HEK293 (cell line): ENCODE results near the gene MRTFB.
A peak's percentile ranks its signal among the peaks of the same experiment; 100 is the strongest.

ENCODE experiments used
- BCL11A ChIP-seq: fragments of 450-650 bp; formaldehyde crosslinking; IDR thresholded peaks from 2 replicates; pipeline ENCODE4 v1.5.1; 2016; ENCODE audit warnings: low read depth, missing biosample characterization, missing genetic modification characterization
- HIC1 ChIP-seq: fragments of 450-650 bp; formaldehyde crosslinking; IDR thresholded peaks from 2 replicates; pipeline ENCODE4 v1.5.1; 2016; ENCODE audit warnings: missing biosample characterization, missing genetic modification characterization
- KLF1 ChIP-seq: fragments of 450-650 bp; formaldehyde crosslinking; IDR thresholded peaks from 2 replicates; pipeline ENCODE4 v1.5.1; 2016; ENCODE audit warnings: missing biosample characterization, missing genetic modification characterization
- SCRT2 ChIP-seq: fragments of 450-650 bp; formaldehyde crosslinking; IDR thresholded peaks from 2 replicates; pipeline ENCODE4 v1.5.1; 2016; ENCODE audit warnings: missing biosample characterization, missing genetic modification characterization
- TRIM28 ChIP-seq: IDR thresholded peaks from 2 replicates; pipeline ENCODE4 v1.6.1; 2011; ENCODE audit warnings: low read length, control low read depth, borderline replicate concordance
- ZBTB11 ChIP-seq: fragments of 450-650 bp; formaldehyde crosslinking; conservative IDR thresholded peaks from 2 replicates; pipeline ENCODE4 v1.5.1; 2016; ENCODE audit warnings: low read depth, missing biosample characterization, missing genetic modification characterization
- ZNF174 ChIP-seq: fragments of 450-650 bp; formaldehyde crosslinking; IDR thresholded peaks from 2 replicates; pipeline ENCODE4 v1.5.0; 2017; ENCODE audit warnings: missing biosample characterization, mild to moderate bottlenecking, missing genetic modification characterization
- ZNF24 ChIP-seq: fragments of 450-650 bp; formaldehyde crosslinking; IDR thresholded peaks from 2 replicates; pipeline ENCODE4 v1.5.1; 2016; ENCODE audit warnings: missing biosample characterization, missing genetic modification characterization
- ZNF37A ChIP-seq: fragments of 450-650 bp; IDR thresholded peaks from 2 replicates; pipeline ENCODE4 v1.5.1; 2018; ENCODE audit warnings: missing biosample characterization, missing genetic modification characterization
- ZNF514 ChIP-seq: fragments of 450-650 bp; formaldehyde crosslinking; IDR thresholded peaks from 2 replicates; pipeline ENCODE4 v1.5.1; 2016; ENCODE audit warnings: missing biosample characterization, missing genetic modification characterization
- ZNF518A ChIP-seq: fragments of 450-650 bp; formaldehyde crosslinking; conservative IDR thresholded peaks from 2 replicates; pipeline ENCODE4 v1.5.1; 2016; ENCODE audit warnings: low read depth, missing biosample characterization, missing genetic modification characterization
- ZNF544 ChIP-seq: fragments of 450-650 bp; formaldehyde crosslinking; IDR thresholded peaks from 2 replicates; pipeline ENCODE4 v1.5.0; 2017; ENCODE audit warnings: missing biosample characterization, missing genetic modification characterization
- ZNF658 ChIP-seq: fragments of 450-650 bp; formaldehyde crosslinking; IDR thresholded peaks from 2 replicates; pipeline ENCODE4; 2016; ENCODE audit warnings: missing biosample characterization, missing genetic modification characterization
- ZNF791 ChIP-seq: fragments of 450-650 bp; formaldehyde crosslinking; IDR thresholded peaks from 2 replicates; pipeline ENCODE4 v1.5.1; 2016; ENCODE audit warnings: missing biosample characterization, missing genetic modification characterization
- TF ChIP-seq, protein P1 (sequence below): fragments of 450-650 bp; formaldehyde crosslinking; IDR thresholded peaks from 2 replicates; pipeline ENCODE4 v1.5.1; 2016; ENCODE audit warnings: missing biosample characterization, missing genetic modification characterization
- TF ChIP-seq, protein P2 (sequence below): fragments of 450-650 bp; formaldehyde crosslinking; IDR thresholded peaks from 2 replicates; pipeline ENCODE4 v1.5.1; 2016; ENCODE audit warnings: missing biosample characterization, missing genetic modification characterization, borderline replicate concordance
- TF ChIP-seq, protein P3 (sequence below): fragments of 450-650 bp; formaldehyde crosslinking; IDR thresholded peaks from 2 replicates; pipeline ENCODE4 v1.5.1; 2017; ENCODE audit warnings: missing biosample characterization, missing genetic modification characterization
- TF ChIP-seq, protein P4 (sequence below): fragments of 450-650 bp; formaldehyde crosslinking; IDR thresholded peaks from 2 replicates; pipeline ENCODE4 v1.5.1; 2017; ENCODE audit warnings: missing biosample characterization, missing genetic modification characterization
- TF ChIP-seq, protein P5 (sequence below): fragments of 450-650 bp; formaldehyde crosslinking; optimal IDR thresholded peaks from 2 replicates; pipeline ENCODE3; 2016; ENCODE audit warnings: missing biosample characterization, mild to moderate bottlenecking, missing genetic modification characterization

The MRTFB gene

DNA sequence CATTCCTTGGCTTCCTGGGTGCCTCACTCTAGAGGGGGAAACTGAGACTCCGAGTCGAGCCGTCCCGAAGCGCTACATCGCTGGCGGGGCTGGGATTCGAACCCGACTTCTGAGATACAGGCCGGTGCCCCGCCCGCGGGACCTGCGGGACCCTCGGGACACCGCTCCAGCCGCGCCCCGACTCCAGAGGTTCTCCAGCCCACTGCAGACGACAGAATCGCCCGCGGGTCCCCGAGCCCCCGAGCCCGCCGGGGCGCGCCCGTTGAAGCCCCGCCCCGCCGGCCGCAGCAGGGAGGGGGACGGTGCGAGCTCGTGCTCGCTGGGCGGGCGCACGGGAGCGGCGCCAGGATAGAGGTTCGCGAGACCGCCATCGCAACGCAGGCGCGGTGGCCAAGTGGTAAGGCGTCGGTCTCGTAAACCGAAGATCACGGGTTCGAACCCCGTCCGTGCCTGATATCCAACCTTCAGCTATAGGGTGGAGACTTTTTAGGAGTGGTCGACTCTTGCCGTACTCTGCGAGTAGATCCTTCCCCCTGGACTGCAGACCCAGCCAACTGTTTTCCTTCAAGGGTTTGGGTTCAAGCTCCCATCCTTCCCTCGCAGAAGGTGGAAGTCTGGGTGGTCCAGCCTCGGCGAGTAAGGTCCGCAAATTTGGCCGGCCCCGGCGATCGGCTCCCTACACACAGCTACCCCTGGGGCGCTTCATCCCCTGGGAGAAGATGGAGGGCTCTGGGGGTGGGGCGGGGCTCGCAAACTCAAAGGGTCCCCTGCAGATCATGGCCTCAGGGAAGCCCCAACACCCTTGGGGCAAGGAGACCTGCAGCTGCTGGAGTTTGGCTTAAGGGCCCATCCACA, 214.6 kb downstream of the MRTFB start (continued):
- TF ChIP-seq, protein P1, sequence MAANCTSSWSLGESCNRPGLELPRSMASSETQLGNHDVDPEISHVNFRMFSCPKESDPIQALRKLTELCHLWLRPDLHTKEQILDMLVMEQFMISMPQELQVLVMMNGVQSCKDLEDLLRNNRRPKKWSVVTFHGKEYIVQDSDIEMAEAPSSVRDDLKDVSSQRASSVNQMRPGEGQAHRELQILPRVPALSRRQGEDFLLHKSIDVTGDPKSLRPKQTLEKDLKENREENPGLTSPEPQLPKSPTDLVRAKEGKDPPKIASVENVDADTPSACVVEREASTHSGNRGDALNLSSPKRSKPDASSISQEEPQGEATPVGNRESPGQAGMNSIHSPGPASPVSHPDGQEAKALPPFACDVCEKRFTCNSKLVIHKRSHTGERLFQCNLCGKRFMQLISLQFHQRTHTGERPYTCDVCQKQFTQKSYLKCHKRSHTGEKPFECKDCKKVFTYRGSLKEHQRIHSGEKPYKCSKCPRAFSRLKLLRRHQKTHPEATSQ, result no peak
- TF ChIP-seq ZNF518A (tag by site-specific recombination), result no peak
- TF ChIP-seq, protein P2, sequence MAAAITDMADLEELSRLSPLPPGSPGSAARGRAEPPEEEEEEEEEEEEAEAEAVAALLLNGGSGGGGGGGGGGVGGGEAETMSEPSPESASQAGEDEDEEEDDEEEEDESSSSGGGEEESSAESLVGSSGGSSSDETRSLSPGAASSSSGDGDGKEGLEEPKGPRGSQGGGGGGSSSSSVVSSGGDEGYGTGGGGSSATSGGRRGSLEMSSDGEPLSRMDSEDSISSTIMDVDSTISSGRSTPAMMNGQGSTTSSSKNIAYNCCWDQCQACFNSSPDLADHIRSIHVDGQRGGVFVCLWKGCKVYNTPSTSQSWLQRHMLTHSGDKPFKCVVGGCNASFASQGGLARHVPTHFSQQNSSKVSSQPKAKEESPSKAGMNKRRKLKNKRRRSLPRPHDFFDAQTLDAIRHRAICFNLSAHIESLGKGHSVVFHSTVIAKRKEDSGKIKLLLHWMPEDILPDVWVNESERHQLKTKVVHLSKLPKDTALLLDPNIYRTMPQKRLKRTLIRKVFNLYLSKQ (tag by site-specific recombination), result no peak
- TF ChIP-seq ZBTB11 (tag by site-specific recombination), result no peak; the same call in 1 of the 2 replicates
- TF ChIP-seq TRIM28, result peak; percentile 62; the same call in 1 of the 2 replicates
- TF ChIP-seq, protein P3, sequence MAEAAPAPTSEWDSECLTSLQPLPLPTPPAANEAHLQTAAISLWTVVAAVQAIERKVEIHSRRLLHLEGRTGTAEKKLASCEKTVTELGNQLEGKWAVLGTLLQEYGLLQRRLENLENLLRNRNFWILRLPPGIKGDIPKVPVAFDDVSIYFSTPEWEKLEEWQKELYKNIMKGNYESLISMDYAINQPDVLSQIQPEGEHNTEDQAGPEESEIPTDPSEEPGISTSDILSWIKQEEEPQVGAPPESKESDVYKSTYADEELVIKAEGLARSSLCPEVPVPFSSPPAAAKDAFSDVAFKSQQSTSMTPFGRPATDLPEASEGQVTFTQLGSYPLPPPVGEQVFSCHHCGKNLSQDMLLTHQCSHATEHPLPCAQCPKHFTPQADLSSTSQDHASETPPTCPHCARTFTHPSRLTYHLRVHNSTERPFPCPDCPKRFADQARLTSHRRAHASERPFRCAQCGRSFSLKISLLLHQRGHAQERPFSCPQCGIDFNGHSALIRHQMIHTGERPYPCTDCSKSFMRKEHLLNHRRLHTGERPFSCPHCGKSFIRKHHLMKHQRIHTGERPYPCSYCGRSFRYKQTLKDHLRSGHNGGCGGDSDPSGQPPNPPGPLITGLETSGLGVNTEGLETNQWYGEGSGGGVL (tag by site-specific recombination), result peak; percentile 37
- TF ChIP-seq KLF1 (tag by site-specific recombination), result peak; percentile 62
- no peak for TF ChIP-seq ZNF791 (tag by site-specific recombination)
- TF ChIP-seq HIC1 (tag by site-specific recombination), result no peak
- no peak for TF ChIP-seq ZNF514 (tag by site-specific recombination)
- TF ChIP-seq, protein P4, sequence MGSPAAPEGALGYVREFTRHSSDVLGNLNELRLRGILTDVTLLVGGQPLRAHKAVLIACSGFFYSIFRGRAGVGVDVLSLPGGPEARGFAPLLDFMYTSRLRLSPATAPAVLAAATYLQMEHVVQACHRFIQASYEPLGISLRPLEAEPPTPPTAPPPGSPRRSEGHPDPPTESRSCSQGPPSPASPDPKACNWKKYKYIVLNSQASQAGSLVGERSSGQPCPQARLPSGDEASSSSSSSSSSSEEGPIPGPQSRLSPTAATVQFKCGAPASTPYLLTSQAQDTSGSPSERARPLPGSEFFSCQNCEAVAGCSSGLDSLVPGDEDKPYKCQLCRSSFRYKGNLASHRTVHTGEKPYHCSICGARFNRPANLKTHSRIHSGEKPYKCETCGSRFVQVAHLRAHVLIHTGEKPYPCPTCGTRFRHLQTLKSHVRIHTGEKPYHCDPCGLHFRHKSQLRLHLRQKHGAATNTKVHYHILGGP (tag by site-specific recombination), result no peak
- no peak for TF ChIP-seq SCRT2 (tag by site-specific recombination)
- TF ChIP-seq ZNF174 (tag by site-specific recombination), result no peak
- TF ChIP-seq ZNF544 (tag by site-specific recombination), result no peak
- TF ChIP-seq, protein P5, sequence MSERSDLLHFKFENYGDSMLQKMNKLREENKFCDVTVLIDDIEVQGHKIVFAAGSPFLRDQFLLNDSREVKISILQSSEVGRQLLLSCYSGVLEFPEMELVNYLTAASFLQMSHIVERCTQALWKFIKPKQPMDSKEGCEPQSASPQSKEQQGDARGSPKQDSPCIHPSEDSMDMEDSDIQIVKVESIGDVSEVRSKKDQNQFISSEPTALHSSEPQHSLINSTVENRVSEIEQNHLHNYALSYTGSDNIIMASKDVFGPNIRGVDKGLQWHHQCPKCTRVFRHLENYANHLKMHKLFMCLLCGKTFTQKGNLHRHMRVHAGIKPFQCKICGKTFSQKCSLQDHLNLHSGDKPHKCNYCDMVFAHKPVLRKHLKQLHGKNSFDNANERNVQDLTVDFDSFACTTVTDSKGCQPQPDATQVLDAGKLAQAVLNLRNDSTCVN (tag by site-specific recombination), result peak; percentile 92
- TF ChIP-seq ZNF658 (tag by site-specific recombination), result no peak
- TF ChIP-seq ZNF24 (tag by site-specific recombination), result peak; percentile 66
- TF ChIP-seq ZNF37A (tag by site-specific recombination), result peak; percentile 42; the same call in 1 of the 2 replicates
- TF ChIP-seq BCL11A (tag by site-specific recombination), result peak; percentile 86; the same call in 1 of the 2 replicates
